Kidney tubule cell (primary cell): ENCODE results near the gene C3orf62.
"Not testable (repeated sequence)": the region's sequence is repeated elsewhere in the genome, so short reads cannot be mapped to it uniquely, and the experiment has no call there.

Source experiments
- DNase-seq: peaks from one replicate; pipeline ENCODE4 v3.0.0-alpha.2; 2018; ENCODE audit warnings: low spot score

Gene C3orf62

GRCh38 chr3:49266410-49267095 lies 10.5 kb downstream of the C3orf62 start:
- no peak for DNase-seq

- DNase-seq = no peak
Observed at GRCh38 chr3:49265661-49266386, 11.2 kb downstream of the C3orf62 start.

- DNase-seq = no peak
Observed at GRCh38 chr3:49263159-49263889, 13.7 kb downstream of the C3orf62 start.

GRCh38 chr3:49260806-49261324 lies 16.2 kb downstream of the C3orf62 start:
- DNase-seq = no peak

- DNase-seq = no peak
Observed at GRCh38 chr3:49257187-49257586, 19.8 kb downstream of the C3orf62 start.

- no peak for DNase-seq
Observed at GRCh38 chr3:49255718-49256511, 21.1 kb downstream of the C3orf62 start.

GRCh38 chr3:49255112-49255511 lies 21.9 kb downstream of the C3orf62 start:
- peak; percentile 38 for DNase-seq

DNA sequence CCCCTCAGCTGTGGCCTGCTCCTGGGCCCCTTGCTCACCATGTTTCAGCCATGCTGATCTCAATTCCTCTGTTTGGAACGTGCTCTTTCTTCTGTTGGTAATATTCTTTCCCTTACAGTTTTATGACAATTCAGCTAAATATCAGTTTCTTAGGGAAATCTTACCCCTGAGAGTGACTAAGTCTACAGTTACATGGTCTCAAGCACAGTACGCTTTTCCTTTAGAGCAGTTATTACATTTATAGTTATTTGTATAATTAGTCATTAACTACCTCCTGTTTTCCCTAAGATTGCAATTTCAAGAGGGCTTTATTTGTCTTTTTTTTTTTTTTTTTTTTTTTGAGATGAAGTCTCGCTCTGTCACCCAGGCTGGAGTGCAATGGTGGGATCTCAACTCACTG lies 23.5 kb downstream of the C3orf62 start:
- no peak for DNase-seq

- peak; percentile 58 for DNase-seq
Observed at GRCh38 chr3:49248840-49249227, 28.2 kb downstream of the C3orf62 start.

DNA sequence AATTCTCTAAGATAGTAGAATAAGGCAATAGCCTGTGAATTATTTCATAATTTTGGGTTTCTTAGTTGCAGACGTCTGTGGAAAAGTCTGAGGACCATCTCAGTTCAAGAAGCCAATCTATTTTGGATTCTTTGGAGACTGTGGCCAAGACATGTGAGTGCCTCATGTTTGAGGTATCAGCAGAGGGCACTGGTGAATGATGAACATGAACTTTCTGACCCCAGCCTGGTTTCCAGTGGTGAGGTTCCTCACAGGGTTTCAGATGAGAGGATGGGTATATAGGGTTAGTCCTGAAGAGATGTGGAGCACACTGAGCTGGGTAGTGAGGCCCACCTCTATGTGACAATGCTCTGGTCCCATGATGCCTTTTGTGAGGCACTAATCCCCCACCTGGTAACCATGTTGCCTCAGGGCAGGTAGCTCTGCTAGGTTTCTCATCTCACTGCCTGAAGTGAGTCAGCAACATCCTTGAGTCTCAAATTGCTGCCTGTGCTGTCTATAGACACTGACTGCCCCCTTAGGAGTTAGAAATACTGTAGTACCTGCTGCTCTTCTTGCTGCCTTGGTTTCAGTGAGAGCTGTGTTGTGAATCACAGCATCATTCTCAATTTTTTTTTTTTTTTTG lies 32.3 kb downstream of the C3orf62 start:
- DNase-seq = peak; percentile 60

GRCh38 chr3:49240091-49240490 lies 36.9 kb downstream of the C3orf62 start:
- DNase-seq = not testable (repeated sequence)

GRCh38 chr3:49238274-49239127 lies 38.5 kb downstream of the C3orf62 start:
- DNase-seq = no peak

GRCh38 chr3:49237344-49237743 lies 39.7 kb downstream of the C3orf62 start:
- no peak for DNase-seq

DNA sequence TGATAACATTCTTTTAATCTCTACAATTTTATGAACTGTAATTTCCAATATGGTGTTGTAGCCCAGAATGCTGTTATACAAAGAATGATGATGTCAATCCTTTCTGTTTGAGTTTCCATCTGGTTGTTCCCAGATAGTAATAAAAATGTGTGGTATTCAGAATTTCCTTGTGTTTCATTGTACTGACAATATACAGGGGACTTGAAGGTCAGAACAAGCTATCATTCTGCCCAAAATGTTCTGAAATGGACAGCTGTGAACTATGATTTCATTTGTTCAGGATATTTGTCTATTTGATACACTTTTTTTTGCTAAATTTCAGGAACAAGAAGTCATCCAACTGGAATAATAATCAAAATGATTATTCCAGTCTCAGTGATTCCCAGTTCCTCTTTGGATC lies 40.8 kb downstream of the C3orf62 start:
- no peak for DNase-seq

DNA sequence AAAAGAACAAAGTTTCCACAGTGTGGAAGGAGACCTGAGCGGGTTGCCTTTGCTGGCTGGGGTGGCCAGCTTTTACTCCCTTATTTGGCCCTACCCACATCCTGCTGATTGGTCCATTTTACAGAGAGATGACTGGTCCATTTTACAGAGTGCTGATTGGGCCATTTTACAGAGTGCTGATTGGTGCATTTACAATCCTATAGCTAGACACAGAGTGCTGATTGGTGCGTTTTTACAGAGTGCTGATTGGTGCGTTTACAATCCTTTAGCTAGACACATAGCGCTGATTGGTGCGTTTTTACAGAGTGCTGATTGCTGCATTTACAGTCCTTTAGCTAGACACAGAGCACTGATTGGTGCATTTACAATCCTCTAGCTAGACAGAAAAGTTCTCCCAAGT lies 48.2 kb downstream of the C3orf62 start:
- DNase-seq = not testable (repeated sequence)

- DNase-seq = no peak
Observed at GRCh38 chr3:49222002-49222401, 55.0 kb downstream of the C3orf62 start.

- not testable (repeated sequence) for DNase-seq
Observed at GRCh38 chr3:49220985-49221563, 56.0 kb downstream of the C3orf62 start.

GRCh38 chr3:49219132-49219531 lies 57.9 kb downstream of the C3orf62 start:
- no peak for DNase-seq
